Calu3 (cell line): Measurements from ENCODE around the gene TMEM100. TPM values are rescaled to one million over a fixed set of nuclear protein-coding genes. Genes with fewer than 3 reads are reported as not detected.
"Not testable (repeated sequence)": the region's sequence is repeated elsewhere in the genome, so short reads cannot be mapped to it uniquely, and the experiment has no call there.

Source experiments
- BruUV-seq: library from RNA; stranded (reverse); fragments of 400-500 nt; replicated peaks from 2 replicates; lab custom pipeline; 2021; lab: Mats Ljungman, UMichigan
- CTCF ChIA-PET: fragments of 300-600 bp; sonication (Branson Sonifier 250); formaldehyde crosslinking; loops from one replicate; lab custom pipeline; 2022; ENCODE audit warnings: antibody characterized with exemption; lab: Charles Lee
- DNase-seq: peaks from one replicate; pipeline ENCODE4 v3.0.0; 2022
- H3K27ac Mint-ChIP-seq: one replicate; pipeline ENCODE4 v1.8.0; 2022; ENCODE audit warnings: mixed read lengths; ENCODE audit not compliant: unreplicated experiment
- H3K27me3 Mint-ChIP-seq: one replicate; pipeline ENCODE4 v1.8.0; 2022; ENCODE audit warnings: mixed read lengths; ENCODE audit not compliant: unreplicated experiment
- H3K36me3 Mint-ChIP-seq: one replicate; pipeline ENCODE4 v1.8.0; 2022; ENCODE audit warnings: mild to moderate bottlenecking, moderate library complexity, mixed read lengths; ENCODE audit not compliant: insufficient read depth, unreplicated experiment
- H3K4me1 Mint-ChIP-seq: one replicate; pipeline ENCODE4 v1.8.0; 2022; ENCODE audit warnings: mild to moderate bottlenecking, low read depth, mixed read lengths; ENCODE audit not compliant: unreplicated experiment
- H3K4me3 Mint-ChIP-seq: one replicate; pipeline ENCODE4 v1.8.0; 2022; ENCODE audit warnings: mild to moderate bottlenecking, low read depth, moderate library complexity, mixed read lengths; ENCODE audit not compliant: unreplicated experiment
- H3K9me3 Mint-ChIP-seq: one replicate; pipeline ENCODE4 v1.8.0; 2022; ENCODE audit warnings: low read depth, mixed read lengths; ENCODE audit not compliant: unreplicated experiment
- CTCF ChIP-seq: fragments of 200-600 bp; IDR thresholded peaks from one replicate; pipeline ENCODE4 v1.8.0; 2022; ENCODE audit warnings: antibody characterized with exemption; ENCODE audit not compliant: unreplicated experiment
- intact Hi-C: fragments of 100-400 bp; cut with micrococcal nuclease; formaldehyde crosslinking; loops from one replicate; pipeline ENCODE4 v1.10.0; 2022; ENCODE audit not compliant: unreplicated experiment
- total RNA-seq: library from RNA; stranded (reverse); gene quantifications from 2 replicates; pipeline ENCODE4 v1.2.3, GENCODE V29; 2022

The TMEM100 gene
- total RNA-seq, 1 experiment from 2014 or later: not detected

GRCh38 chr17:55673743-55674506 is 48.7 kb downstream of the TMEM100 start:
- CTCF ChIA-PET: no interaction called here

GRCh38 chr17:55672585-55673501 is 49.8 kb downstream of the TMEM100 start:
- Mint-ChIP-seq H3K4me3 (no peak overlapping the region), H3K9me3 (no peaks in the 10 kb centered on the region), H3K4me1 (no peaks in the 10 kb centered on the region), H3K27ac (no peak overlapping the region), H3K27me3 (peaks cover 57% of the 10 kb centered on the region), H3K36me3 (peaks cover 4% of the 10 kb centered on the region)
- BruUV-seq: no TSS peak
- CTCF ChIA-PET: no interaction called here
- intact Hi-C loops: no loop called here
- TF ChIP-seq CTCF: no peak
- no peak for DNase-seq

More at GRCh38 chr17:55673743-55674506, 48.7 kb downstream of the TMEM100 start:
- intact Hi-C loops: no loop called here
- Mint-ChIP-seq H3K27me3 (peaks cover 57% of the 10 kb centered on the region), H3K4me1 (no peaks in the 10 kb centered on the region), H3K9me3 (no peaks in the 10 kb centered on the region), H3K27ac (no peak overlapping the region), H3K4me3 (no peak overlapping the region), H3K36me3 (peaks cover 4% of the 10 kb centered on the region)
- TF ChIP-seq CTCF: no peak
- no peak for DNase-seq
- no TSS peak for BruUV-seq

GRCh38 chr17:55672010-55672409 is 50.7 kb downstream of the TMEM100 start:
- H3K4me3 Mint-ChIP-seq, H3K4me1 Mint-ChIP-seq, BruUV-seq, H3K27ac Mint-ChIP-seq, CTCF ChIA-PET, DNase-seq, H3K9me3 Mint-ChIP-seq, intact Hi-C loops, H3K36me3 Mint-ChIP-seq: not testable (repeated sequence)
- H3K27me3 Mint-ChIP-seq: peaks cover 61% of the 10 kb centered on the region

Other genes with a start within 250 kb of the TMEM100 start
- not detected in 2 replicates for gene SMIM36, start 211.4 kb downstream of the TMEM100 start, total RNA-seq
- gene PCTP, start 28.2 kb upstream of the TMEM100 start, total RNA-seq: 19.6 and 20.1 TPM in 2 replicates